ENCODE data around the gene SIPA1.

SIPA1 gene, protein sequence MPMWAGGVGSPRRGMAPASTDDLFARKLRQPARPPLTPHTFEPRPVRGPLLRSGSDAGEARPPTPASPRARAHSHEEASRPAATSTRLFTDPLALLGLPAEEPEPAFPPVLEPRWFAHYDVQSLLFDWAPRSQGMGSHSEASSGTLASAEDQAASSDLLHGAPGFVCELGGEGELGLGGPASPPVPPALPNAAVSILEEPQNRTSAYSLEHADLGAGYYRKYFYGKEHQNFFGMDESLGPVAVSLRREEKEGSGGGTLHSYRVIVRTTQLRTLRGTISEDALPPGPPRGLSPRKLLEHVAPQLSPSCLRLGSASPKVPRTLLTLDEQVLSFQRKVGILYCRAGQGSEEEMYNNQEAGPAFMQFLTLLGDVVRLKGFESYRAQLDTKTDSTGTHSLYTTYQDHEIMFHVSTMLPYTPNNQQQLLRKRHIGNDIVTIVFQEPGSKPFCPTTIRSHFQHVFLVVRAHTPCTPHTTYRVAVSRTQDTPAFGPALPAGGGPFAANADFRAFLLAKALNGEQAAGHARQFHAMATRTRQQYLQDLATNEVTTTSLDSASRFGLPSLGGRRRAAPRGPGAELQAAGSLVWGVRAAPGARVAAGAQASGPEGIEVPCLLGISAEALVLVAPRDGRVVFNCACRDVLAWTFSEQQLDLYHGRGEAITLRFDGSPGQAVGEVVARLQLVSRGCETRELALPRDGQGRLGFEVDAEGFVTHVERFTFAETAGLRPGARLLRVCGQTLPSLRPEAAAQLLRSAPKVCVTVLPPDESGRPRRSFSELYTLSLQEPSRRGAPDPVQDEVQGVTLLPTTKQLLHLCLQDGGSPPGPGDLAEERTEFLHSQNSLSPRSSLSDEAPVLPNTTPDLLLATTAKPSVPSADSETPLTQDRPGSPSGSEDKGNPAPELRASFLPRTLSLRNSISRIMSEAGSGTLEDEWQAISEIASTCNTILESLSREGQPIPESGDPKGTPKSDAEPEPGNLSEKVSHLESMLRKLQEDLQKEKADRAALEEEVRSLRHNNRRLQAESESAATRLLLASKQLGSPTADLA

DNA sequence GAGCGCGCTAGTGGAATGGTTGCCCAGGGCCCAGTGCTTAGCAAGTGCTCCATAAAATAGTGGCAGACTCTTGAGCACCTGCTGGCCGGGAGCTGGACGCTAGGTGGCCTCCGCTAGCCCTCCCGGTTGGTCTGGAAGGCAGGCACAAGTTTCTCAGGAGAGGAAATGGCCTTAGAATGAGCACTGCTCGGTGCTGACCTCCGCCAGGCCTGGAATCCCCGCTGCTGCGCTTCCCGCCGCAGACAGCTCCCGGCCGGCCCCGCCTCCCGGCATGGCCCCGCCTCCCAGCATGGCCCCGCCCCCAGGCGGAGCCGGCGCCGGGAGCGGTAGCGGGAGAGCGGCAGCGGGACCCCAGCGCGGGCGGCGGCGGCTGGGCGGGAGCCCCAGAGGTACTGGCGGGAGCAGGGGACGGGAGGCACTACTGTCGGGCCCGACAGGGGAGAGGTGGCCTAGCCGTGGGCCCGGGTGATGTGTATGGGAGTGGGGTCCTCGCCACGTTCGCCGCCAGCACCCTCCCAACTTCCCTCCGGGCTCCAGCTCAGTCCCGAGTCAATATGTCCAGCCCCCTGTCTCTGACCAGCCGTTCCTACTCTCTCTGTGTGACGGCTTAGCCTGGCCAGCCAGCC is at the start of gene SIPA1:
Gene SIPA1 (plus strand): TSS at position 308 of the 626 bp plus-strand sequence. CDS start 2,821 bp downstream, outside the sequence.
- no peak for DNase-seq

DNA sequence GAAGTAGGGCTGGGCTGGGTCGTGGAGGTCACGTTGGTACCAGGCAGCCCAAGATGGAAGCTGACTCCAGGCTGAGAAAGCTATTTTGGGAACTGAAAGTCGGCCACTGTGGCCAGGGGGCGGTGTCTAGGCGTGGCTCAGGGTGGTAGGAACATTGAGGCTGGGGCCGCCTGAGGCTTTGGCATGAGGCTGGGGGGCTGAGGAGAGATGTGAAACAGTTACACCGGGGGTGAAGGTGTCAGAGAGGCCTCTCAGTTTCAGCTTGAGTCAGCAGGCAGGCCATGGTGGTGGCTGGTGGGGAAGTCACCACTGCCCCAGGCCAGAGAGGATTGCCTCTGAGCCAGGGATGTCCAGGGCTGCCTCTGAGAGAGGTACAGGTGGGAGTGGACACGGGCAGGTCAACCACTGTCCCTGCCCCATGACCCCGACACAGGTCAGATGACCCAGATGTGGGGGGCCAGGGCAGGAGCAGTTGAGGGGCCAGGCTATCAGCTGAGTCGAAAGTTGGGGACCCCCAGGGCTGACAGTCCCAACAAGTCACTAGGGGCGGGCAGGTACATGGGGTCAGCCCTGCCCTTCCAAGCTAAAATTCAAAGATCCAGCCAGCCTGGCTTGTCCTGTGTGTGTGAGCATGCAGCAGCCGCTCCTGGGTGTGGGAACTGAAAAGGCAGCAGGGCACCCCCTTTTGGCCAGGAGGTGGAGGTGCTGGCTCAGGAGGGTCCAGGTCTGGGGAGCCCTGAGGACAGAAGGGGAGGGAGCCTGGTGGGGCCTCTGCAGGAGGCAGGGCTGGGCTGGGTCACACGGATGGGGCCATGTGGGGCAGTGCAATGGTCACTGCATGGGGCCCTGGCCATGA is 49.5 kb upstream of the SIPA1 start:
- no peak for DNase-seq

DNA sequence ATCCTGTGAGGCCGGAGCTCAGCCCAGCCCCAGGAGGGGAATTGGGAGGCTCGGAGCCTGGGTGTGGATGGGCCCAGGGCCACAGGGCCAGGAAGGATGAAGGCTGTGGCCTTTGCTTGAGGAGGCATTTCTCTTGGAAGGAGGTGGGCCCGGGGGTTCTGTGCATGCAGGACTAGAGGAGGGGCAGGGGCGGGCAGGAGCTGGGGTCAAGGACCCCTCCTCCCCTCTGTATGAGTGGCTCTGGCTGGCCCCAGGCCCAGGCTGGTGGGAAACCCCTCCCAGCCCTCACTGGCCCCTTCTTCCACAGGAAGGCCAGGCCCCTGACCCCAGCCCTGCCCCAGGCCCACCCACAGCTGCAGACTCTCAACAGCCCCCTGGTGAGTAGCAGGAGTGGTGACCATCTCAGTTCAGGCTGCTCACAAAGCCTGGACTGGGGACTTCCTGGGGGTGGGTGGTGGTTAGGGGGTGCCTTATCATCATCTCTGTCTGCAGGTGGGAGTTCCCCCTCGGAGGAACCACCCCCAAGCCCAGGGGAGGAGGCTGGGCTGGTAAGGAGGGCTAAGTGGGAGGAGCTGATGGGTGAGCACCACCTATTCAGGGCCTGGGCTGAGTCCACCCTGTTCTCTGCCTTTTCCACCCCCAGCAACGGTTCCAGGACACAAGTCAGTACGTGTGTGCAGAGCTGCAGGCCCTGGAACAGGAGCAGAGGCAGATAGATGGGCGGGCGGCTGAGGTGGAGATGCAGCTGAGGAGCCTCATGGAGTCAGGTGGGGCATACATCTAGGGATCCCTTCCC is 48.3 kb upstream of the SIPA1 start:
- DNase-seq = no peak

DNA sequence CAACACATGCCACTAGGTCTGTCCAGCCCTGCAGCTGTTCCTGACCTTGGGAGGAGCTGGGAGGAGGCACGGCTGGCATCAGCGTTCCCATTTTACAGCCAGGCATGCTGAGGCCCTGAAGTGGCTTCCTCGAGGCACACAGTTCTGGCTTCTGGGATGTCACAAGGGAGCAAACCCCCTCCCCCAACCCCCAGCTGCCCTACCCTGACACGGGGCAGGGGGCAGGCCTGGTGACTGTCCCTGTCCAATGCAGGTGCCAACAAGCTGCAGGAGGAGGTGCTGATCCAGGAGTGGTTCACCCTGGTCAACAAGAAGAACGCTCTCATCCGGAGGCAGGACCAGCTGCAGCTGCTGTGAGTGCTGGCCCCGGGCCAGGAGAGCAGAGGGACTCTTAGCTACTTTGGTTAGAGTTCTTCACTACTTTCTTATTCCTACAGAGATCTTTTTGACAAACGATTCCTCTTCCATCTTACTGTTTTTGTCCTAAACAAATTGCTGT is 47.6 kb upstream of the SIPA1 start:
- DNase-seq = no peak

DNA sequence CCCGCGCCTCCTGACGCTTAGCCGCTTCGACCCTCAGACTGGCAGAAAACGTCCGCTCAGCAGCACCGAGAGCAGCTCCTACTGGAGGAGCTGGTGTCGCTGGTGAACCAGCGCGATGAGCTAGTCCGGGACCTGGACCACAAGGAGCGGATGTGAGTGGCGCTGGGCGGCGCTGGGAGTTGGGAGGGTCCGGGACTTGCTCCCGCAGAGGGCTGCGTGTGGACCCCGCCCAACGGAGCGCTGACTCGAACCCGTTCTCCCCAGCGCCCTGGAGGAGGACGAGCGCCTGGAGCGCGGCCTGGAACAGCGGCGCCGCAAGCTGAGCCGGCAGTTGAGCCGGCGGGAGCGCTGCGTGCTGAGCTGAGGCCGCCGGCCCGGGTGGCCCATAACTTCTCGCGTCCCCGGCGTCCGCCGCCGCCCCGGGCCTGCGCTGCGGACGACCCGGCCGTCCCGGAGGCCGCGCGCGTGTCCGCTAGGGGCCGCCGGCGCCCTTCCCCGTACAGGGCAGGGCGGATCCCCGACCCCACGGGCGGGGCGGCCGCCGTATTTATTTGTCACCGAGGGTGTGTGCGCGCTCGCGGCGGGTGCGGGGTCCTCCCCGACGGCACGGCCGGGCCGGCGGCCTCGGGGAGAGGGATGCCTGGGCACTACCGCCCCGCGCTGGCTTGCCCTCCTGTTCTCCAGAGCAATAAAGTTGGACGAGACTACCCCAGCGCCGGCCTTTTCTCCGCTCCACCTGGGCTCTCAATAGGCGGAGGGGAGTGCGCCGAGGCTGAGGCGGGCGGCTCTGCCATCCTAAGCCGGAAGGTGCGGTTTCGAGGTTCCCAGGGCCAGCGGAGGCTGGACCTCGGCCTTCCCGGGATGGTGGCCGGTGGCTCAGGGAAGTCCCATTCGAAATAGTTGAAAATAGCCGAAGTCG is 45.7 kb upstream of the SIPA1 start:
- DNase-seq = no peak

DNA sequence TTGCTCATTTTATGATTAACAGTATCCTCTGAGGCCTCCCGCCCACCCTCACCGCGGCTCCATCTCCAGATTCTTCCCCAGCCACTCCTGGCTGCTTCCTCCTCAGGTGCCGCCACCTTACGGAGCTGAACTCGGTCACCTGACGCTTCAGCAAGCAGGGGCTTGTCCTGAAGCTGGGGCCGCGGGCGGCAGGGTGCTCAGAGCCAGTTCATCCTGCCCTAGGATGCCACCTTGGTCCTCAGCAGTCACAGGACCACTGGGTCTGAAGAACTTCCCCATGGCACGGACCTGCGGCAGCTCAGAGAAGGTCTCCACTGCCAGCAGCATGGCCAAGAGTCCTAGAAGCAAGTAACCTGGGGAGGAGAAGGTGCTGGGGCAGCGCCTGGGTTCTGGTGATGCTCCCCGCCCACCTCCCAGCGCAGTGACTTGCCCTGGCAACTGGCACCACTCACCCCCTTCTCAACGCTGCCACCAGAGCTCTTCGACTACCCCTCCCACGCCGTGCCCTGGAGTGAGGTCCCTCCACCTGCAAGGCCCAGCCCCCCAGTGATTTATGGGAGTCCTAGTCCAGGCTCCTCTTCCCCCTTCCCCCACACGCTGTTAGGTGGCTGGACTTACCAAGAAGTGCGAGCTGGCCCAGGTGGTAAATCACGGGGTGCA is 44.9 kb upstream of the SIPA1 start:
- no peak for DNase-seq

DNA sequence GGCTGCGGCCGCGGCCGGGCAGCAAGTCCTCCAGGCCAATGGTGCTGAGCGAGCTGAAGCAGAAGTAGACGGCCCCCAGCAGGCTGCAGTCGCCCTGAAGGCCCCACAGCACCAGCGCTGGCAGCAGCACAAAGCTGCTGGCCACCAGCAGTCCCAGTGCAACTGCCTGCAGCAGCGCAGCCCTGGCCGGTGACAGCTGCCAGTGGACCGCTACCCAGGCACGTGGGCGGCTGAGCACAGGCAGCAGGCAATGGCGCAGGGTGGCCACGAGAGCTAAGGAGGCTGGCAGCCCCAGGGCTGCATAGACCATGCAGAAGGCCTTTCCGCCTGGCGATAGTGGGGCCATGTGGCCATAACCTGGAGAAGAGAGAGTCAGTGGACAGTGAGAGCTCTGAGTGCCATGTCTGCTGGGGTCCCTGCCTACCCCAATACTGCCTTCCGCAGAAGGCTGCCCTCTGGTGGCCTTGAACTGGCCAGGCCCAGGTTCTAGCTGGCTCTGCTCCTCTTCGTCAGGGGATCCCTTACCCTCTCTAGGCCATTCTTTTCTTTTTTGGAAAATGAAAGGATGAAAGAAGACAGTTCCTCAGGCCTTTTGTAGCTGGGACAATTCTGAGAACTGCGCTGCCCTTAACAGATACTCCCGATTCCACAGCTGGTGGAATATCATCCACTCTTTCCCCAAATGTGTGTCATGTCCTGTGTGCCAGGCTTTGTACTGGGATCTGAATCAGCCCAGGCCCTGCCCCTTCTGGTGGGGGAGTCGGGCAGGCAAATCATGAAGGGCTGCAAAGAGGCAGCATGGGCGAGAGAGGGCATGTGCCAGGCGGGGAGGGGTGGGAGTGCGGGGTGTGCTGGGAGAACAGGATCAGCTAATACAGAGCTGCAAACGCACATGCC is 44.1 kb upstream of the SIPA1 start:
- DNase-seq = no peak

DNA sequence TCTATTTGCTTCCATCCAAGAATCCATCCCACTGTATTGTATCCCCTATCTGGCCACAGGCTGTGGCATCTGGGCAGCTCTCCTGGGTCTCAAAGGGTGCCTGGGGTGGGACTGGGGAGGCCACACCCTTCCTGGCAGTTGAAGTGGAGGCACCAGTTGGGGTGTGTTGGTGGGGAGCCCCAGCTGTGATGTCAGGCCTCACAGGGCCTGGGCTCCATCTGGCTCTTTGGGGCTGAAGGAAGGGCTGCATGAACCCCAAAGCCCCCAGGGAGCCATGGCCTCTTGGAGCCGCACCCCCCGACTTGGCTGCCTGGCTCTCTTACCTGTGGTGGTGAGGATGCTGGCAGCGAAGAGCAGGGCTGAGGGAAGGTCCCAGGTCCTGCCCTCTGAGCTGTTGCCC is 42.8 kb upstream of the SIPA1 start:
- DNase-seq = no peak

DNA sequence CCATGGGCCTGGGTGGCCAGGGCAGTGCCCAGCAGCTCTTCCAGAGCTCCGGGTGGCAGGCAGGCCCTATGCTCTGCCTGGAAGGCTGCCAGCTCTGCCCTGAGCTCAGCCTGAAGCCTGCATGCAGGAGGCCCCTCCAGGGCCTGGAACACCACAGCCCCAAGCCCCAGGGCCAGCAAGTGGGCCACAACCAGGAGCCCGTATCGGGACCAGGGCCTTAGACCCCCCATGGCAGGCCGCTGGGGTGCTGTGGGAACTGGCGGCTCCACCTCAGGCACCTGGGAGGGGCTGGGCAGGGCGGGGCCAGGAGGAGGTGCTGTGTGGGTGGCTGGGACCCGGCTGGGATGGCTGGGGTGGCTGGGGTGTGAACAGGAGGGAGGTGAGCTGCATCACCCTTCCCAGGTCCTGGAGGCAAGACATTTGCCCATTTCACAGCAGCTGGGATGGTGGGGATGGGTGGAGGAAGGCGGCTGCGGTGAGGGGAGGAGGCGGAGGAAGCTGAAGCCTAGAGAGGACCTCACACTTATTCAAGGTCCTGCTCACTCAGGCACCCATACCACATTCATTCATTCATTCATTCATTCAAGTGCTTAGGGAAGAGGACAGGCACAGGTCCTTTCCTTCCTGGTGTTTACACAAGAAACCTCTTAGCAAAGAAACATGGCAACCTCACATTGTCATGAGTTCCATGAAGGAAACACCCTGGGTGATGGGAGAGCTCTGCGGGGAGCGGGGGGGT is 42.2 kb upstream of the SIPA1 start, which contains the start of gene KCNK7:
Gene KCNK7 (minus strand): TSS at position 258 of the 739 bp plus-strand sequence. CDS start 28 bp downstream, at position 230.
- no peak for DNase-seq

DNA sequence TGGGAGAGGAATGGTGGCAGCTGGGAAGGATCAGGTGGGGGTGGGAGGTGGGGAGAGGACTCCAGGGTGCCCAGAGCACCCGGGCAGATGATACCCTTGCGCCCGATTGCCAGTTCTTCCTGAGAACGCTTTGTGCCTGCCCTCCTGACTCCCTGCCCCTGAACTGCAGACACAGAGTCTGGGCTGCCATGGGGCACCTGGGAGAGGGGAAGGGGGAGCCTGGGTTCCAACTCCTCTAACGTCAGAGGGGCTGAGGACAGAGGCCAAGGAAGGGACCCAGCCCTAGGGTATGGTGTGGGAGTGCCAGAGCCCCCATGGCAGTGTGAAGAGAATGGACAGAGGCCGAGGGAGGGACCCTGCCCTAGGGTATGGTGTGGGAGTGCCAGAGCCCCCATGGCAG is 41.4 kb upstream of the SIPA1 start:
- DNase-seq = no peak

DNA sequence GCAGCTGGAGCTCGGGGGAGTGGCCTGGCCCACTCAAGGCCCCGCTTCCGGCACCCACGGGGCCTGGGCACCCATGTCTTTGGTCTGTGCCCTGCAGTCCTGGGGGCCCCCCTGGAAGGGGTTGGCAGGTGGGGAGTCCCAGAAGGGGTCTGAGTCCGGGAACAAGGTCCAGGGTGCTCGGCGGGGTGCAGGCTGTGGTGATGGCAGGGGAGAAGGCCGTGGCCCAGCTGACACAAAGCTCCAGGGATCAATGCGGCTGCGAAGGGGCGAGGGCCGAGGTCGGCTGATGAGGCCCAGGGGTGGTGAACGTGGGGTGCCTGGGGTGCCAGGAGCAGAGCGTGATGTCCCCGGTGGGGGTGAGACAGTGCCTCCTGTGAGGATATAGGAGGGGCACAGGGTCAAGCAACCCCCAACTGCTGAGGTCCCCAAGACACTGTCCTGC is 39.6 kb upstream of the SIPA1 start:
- DNase-seq = no peak

DNA sequence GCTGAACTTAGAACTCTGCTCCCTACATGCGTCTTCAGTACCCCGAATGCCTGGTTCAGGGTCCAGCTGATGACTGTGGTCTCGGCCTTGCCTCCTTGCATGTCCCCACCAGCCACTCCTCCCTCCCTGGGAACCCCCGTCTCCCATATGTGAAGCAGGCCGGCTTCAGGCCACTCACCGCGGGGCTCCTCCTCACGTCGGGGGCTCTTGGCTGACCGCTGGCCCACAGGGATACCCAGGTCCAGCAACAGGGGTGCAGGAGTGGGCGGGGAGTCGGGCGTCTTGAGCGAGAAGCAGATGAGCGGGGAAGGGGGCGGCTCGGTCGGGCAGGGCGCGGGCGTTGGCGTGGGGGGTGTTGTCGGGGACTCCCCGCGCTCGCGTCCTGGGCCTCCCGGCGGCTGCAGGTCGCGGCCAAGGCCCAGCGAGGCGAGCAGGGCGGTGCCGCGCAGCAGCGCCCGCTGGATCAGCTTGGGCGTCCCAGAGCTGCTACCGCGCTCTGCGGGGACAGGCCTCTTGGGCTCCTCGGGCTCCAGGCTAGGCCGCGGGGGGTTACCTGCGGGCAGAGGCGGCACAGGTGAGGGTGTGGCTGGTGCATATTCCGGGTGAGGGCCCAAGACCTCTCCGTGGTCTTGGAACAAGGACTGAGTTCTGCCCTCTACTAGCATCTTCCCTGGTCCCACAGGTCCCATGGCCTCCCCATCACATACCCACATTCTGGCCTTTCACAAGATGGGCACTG is 38.5 kb upstream of the SIPA1 start:
- no peak for DNase-seq

DNA sequence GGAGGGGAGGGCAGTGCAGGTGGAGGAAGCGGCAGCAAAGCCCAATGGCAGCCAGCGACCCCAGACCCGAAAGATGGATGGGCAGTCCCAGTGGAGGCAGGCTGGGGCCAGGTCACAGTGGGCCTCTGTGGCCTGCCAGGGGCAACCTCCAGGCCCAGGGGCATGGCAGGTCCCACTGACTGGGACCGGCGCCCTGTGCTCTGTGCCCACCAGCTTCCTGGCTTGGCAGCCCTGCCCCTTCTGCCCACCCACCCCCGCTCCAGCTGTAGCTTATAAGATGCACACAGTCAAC is 38.0 kb upstream of the SIPA1 start:
- DNase-seq = no peak

DNA sequence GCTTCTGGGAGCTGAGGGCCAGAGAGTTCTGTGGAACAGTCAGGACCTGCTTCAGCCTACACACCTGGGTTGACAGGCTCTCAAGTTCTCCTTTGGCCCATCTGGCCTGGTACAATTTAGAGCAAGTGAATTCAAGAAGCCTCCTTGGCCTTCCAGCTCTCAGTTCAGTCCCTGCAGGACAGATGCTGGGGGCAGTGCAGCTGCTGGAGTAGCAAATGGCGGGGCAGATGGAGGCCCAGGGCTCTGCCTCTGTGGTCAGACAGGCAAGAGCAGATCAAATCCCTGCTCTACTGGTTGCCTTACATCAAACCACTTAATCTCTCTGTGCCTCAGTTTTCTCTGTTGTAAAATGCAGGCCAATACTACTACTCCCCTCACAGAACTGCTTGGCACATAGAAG is 33.6 kb upstream of the SIPA1 start:
- no peak for DNase-seq

DNA sequence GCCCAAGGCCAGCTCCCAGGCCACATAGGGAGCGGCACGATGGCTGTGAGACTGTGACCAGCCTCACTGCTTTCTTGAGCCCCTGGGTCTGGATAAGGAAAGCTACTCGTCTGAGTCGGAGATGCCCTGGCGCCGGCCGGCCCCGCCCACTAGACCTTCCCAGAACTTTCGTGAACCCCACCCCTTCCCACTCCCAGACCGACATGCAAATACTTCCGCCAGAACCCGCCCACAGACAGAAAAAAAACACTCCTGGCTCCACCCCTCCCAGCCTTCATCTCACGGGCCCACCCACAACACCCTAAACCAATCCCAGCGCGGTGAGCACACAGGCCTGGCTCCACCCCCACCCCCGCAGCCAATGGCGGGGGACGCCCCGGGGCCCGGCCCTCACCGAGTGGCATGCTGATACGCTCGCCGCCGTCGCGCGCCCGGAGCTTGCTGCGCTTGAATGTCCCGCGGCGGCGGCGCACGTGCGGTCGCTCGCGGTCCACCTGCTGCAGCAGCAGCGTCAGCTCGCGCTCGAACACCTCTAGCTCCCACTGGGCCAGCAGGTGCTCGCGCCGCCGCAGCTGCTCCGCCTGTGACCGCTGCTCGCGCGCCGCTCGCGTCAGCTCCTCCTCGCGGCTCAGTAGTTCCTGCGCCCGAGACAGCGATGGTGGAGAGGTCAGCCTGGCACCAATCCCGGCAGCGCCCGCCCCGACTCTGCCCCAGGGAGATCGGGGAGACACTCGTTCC is 30.9 kb upstream of the SIPA1 start:
- DNase-seq = no peak
